ENCODE data around the gene RTP2. TPM values are rescaled to one million over a fixed set of nuclear protein-coding genes. Genes with fewer than 3 reads are reported as not detected.

Gene RTP2
- total RNA-seq, 1 experiment from 2014 or later: not detected

DNA sequence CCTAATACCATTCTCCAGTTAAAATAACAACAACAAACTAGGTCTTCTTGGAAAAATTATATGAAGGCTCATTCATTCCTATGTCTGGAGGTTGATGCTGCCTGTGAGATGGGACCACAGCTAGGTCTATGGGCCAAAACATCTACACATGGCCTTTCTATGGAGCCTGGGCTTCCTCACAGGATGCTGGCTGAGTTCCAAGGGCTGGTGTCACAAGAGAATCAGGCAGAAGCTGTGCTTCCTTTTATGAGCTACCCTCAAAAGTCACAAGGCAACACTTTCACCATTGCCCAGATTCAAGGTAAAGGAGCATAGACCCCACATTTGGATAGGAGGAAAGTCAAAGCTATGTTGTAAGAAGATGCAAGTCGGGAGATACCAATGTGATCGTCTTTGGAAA lies 4.6 kb upstream of the RTP2 start:
- no TSS peak for BruUV-seq (replicated peaks)
- Histone ChIP-seq H3K4me3 (ENCODE audit: low read depth, low read length, poor library complexity, severe bottlenecking) (no peak overlapping the region), H3K4me1 (ENCODE audit: insufficient read depth, low read length, poor library complexity, severe bottlenecking) (no peaks in the 10 kb centered on the region), H3K9me3 (ENCODE audit: low read depth, low read length, poor library complexity, severe bottlenecking) (no peaks in the 10 kb centered on the region), H3K27me3 (replicated peaks; ENCODE audit: insufficient read depth, low read depth, low read length, poor library complexity) (no peaks in the 10 kb centered on the region), H3K36me3 (ENCODE audit: insufficient read depth, low read length, poor library complexity, severe bottlenecking) (no peaks in the 10 kb centered on the region), H3K27ac (ENCODE audit: low read depth, low read length, poor library complexity, severe bottlenecking) (no peak overlapping the region)
- DNase-seq (ENCODE audit: low spot score): peak; percentile 33
- TF ChIP-seq EZH2 (IDR thresholded peaks at IDR 0.05; ENCODE audit: borderline replicate concordance, low read depth, low read length, poor library complexity, severe bottlenecking) (no peak), CTCF (conservative IDR thresholded peaks at IDR 0.05; ENCODE audit: low read depth, low read length) (no peak)
- ChIA-PET POLR2A (ENCODE audit: low non-redundant PET) (no interaction called here), CTCF (no interaction called here)
- intact Hi-C loops (cut with micrococcal nuclease; ENCODE audit: unreplicated experiment): no loop called here

- H3K4me1 ChIP-seq (ENCODE audit: insufficient read depth, low read length, poor library complexity, severe bottlenecking): no peaks in the 10 kb centered on the region
- ChIA-PET CTCF (no interaction called here), POLR2A (ENCODE audit: low non-redundant PET) (no interaction called here)
- BruUV-seq (replicated peaks): no TSS peak
- no peak overlapping the region for H3K4me3 ChIP-seq (ENCODE audit: low read depth, low read length, poor library complexity, severe bottlenecking)
- no peaks in the 10 kb centered on the region for H3K36me3 ChIP-seq (ENCODE audit: insufficient read depth, low read length, poor library complexity, severe bottlenecking)
- DNase-seq (ENCODE audit: low spot score): no peak
- TF ChIP-seq EZH2 (IDR thresholded peaks at IDR 0.05; ENCODE audit: borderline replicate concordance, low read depth, low read length, poor library complexity, severe bottlenecking): no peak
- no peak for TF ChIP-seq CTCF (conservative IDR thresholded peaks at IDR 0.05; ENCODE audit: low read depth, low read length)
- H3K9me3 ChIP-seq (ENCODE audit: low read depth, low read length, poor library complexity, severe bottlenecking): no peaks in the 10 kb centered on the region
- intact Hi-C loops (cut with micrococcal nuclease; ENCODE audit: unreplicated experiment): no loop called here
- H3K27me3 ChIP-seq (replicated peaks; ENCODE audit: insufficient read depth, low read depth, low read length, poor library complexity): no peaks in the 10 kb centered on the region
- H3K27ac ChIP-seq (ENCODE audit: low read depth, low read length, poor library complexity, severe bottlenecking): no peak overlapping the region
Measured at GRCh38 chr3:187705164-187705563, 2.8 kb upstream of the RTP2 start.

DNA sequence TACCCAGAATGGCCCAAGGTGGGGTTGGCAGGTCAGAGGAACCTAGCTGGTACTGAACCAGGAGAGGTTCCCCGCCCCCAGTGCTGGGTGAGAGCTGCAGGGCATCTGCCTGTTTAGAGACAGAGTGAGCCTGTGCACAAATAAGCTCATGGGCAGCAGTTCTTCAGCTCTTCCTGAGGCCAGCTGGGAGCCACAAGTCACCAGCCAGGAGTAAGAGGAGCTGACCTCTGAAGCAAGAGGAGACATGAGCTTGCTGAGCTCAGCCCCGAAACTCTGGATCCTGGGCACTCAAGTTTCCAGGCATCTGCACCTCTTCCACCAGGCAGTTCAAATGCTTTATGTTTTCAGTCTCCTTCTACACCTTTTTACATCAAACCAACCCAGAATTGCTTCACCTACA lies 2.1 kb downstream of the RTP2 start:
- Histone ChIP-seq H3K36me3 (ENCODE audit: insufficient read depth, low read length, poor library complexity, severe bottlenecking) (no peaks in the 10 kb centered on the region), H3K9me3 (ENCODE audit: low read depth, low read length, poor library complexity, severe bottlenecking) (no peaks in the 10 kb centered on the region), H3K4me3 (ENCODE audit: low read depth, low read length, poor library complexity, severe bottlenecking) (no peak overlapping the region), H3K27me3 (replicated peaks; ENCODE audit: insufficient read depth, low read depth, low read length, poor library complexity) (no peaks in the 10 kb centered on the region), H3K27ac (ENCODE audit: low read depth, low read length, poor library complexity, severe bottlenecking) (no peak overlapping the region), H3K4me1 (ENCODE audit: insufficient read depth, low read length, poor library complexity, severe bottlenecking) (no peaks in the 10 kb centered on the region)
- no TSS peak for BruUV-seq (replicated peaks)
- ChIA-PET CTCF (no interaction called here), POLR2A (ENCODE audit: low non-redundant PET) (interaction anchor here (0.7 kb wide), 1 partner anchor 375 kb away, joined by 4 read pairs; no protein-coding TSS in a partner anchor)
- intact Hi-C loops (cut with micrococcal nuclease; ENCODE audit: unreplicated experiment): no loop called here
- no peak for TF ChIP-seq CTCF (conservative IDR thresholded peaks at IDR 0.05; ENCODE audit: low read depth, low read length)
- TF ChIP-seq EZH2 (IDR thresholded peaks at IDR 0.05; ENCODE audit: borderline replicate concordance, low read depth, low read length, poor library complexity, severe bottlenecking): no peak
- no peak for DNase-seq (ENCODE audit: low spot score)
